ENCODE data around the gene C1S. TPM values are rescaled to one million over a fixed set of nuclear protein-coding genes. Genes with fewer than 3 reads are reported as not detected.

Gene C1S
- total RNA-seq, 2 experiments from 2014 or later, result 3.6 to 5.2 TPM

GRCh38 chr12:7091171-7091570 is 30.7 kb downstream of the C1S start:
- H3K27ac ChIP-seq (ENCODE audit: low read depth, low read length, poor library complexity, severe bottlenecking), result no peak overlapping the region
- intact Hi-C loops (cut with micrococcal nuclease; ENCODE audit: unreplicated experiment), result loop anchor here (5.0 kb wide), 1 partner anchor 224 kb away; the partner anchor contains the start of gene TPI1
- H3K79me2 ChIP-seq (ENCODE audit: insufficient read depth, low read depth, low read length), result no peaks in the 10 kb centered on the region
- peaks cover 3% of the 10 kb centered on the region for H3K4me1 ChIP-seq (ENCODE audit: insufficient read depth, low read length, poor library complexity, severe bottlenecking)
- H4K20me1 ChIP-seq (ENCODE audit: insufficient read depth, low read length), result no peaks in the 10 kb centered on the region
- no peak overlapping the region for H3K4me3 ChIP-seq (ENCODE audit: low read depth, low read length, poor library complexity, severe bottlenecking)
- no peaks in the 10 kb centered on the region for H3K9me2 ChIP-seq (ENCODE audit: insufficient read depth, low read length)
- ChIA-PET CTCF (ENCODE audit: unreplicated experiment) (no interaction called here), POLR2A (interaction anchor here (0.5 kb wide), 1 partner anchor 192 kb away, joined by 3 read pairs; no protein-coding TSS in a partner anchor)
- no peak overlapping the region for H3K4me2 ChIP-seq (ENCODE audit: low read length)
- no TSS peak for BruUV-seq (replicated peaks)
- H2AFZ ChIP-seq (ENCODE audit: low read length), result no peak overlapping the region
- TF ChIP-seq EZH2phosphoT487 (IDR thresholded peaks at IDR 0.05; ENCODE audit: borderline replicate concordance, low read depth, low read length) (no peak), CTCF (conservative IDR thresholded peaks at IDR 0.05; ENCODE audit: low read length) (no peak)
- no peak for DNase-seq (ENCODE audit: low spot score)
- no peaks in the 10 kb centered on the region for H3K36me3 ChIP-seq (ENCODE audit: insufficient read depth, low read length)
- no peaks in the 10 kb centered on the region for H3K9me3 ChIP-seq (ENCODE audit: low read length)

- POLR2A ChIA-PET, result interaction anchor here (0.5 to 1.3 kb wide), 2 partner anchors 148 to 193 kb away, joined by 3 to 5 read pairs; partner anchors contain the start of genes C12orf57 and RNU7-1
- intact Hi-C loops (cut with micrococcal nuclease; ENCODE audit: unreplicated experiment), result loop anchor here (1.0 to 5.0 kb wide), 4 partner anchors 21 to 224 kb away; partner anchors contain the start of genes C12orf57 and TPI1
Observed at GRCh38 chr12:7091660-7092228, 31.2 kb downstream of the C1S start.

More at GRCh38 chr12:7091660-7092228, 31.2 kb downstream of the C1S start:
- CTCF ChIA-PET (ENCODE audit: unreplicated experiment), result no interaction called here
- no peaks in the 10 kb centered on the region for H4K20me1 ChIP-seq (ENCODE audit: insufficient read depth, low read length)
- H3K27ac ChIP-seq (ENCODE audit: low read depth, low read length, poor library complexity, severe bottlenecking), result no peak overlapping the region
- H3K9me3 ChIP-seq (ENCODE audit: low read length), result no peaks in the 10 kb centered on the region
- no TSS peak for BruUV-seq (replicated peaks)
- DNase-seq (ENCODE audit: low spot score), result no peak
- no peaks in the 10 kb centered on the region for H3K79me2 ChIP-seq (ENCODE audit: insufficient read depth, low read depth, low read length)
- no peak overlapping the region for H2AFZ ChIP-seq (ENCODE audit: low read length)
- no peak overlapping the region; the same call in 1 of the 2 replicates for H3K4me2 ChIP-seq (ENCODE audit: low read length)
- H3K9me2 ChIP-seq (ENCODE audit: insufficient read depth, low read length), result no peaks in the 10 kb centered on the region
- H3K4me1 ChIP-seq (ENCODE audit: insufficient read depth, low read length, poor library complexity, severe bottlenecking), result peaks cover 3% of the 10 kb centered on the region
- TF ChIP-seq EZH2phosphoT487 (IDR thresholded peaks at IDR 0.05; ENCODE audit: borderline replicate concordance, low read depth, low read length), result no peak
- TF ChIP-seq CTCF (conservative IDR thresholded peaks at IDR 0.05; ENCODE audit: low read length), result no peak
- no peak overlapping the region for H3K4me3 ChIP-seq (ENCODE audit: low read depth, low read length, poor library complexity, severe bottlenecking)
- H3K36me3 ChIP-seq (ENCODE audit: insufficient read depth, low read length), result no peaks in the 10 kb centered on the region

Data from OCI-LY7 (cell line).